Measurements from ENCODE around the gene PAQR9. TPM values are rescaled to one million over a fixed set of nuclear protein-coding genes. Genes with fewer than 3 reads are reported as not detected.

Gene PAQR9
- total and polyA plus RNA-seq, 2 of the 13 experiments (the other 11 are each of a cell fraction or from before 2014, with no cell fraction given) = 3.7 to 10.3 TPM

GRCh38 chr3:142993958-142994442 lies 30.5 kb upstream of the PAQR9 start (continued):
- TF ChIP-seq ZNF552 (CRISPR knock-in tag; IDR thresholded peaks at IDR 0.05; ENCODE audit: borderline replicate concordance) (no peak), FOXO1 (CRISPR knock-in tag; IDR thresholded peaks at IDR 0.05) (peak; percentile 67), STAG1 (CRISPR knock-in tag; IDR thresholded peaks at IDR 0.05) (peak; percentile 96), FIP1L1 (IDR thresholded peaks at IDR 0.05; ENCODE audit: borderline replicate concordance, insufficient read depth, low read depth, low read length) (no peak), ZNF232 (CRISPR knock-in tag; IDR thresholded peaks at IDR 0.05; ENCODE audit: borderline replicate concordance) (peak; percentile 54; the same call in 1 of the 2 replicates), PCBP2 (optimal IDR thresholded peaks at IDR 0.05; ENCODE audit: low read depth, low read length, poor library complexity, severe bottlenecking) (no peak), HMGXB4 (CRISPR knock-in tag; IDR thresholded peaks at IDR 0.05; ENCODE audit: borderline replicate concordance in 1 of 2, low read depth in 1 of 2) (peak; percentile 35 to 60; a peak in 1 of 4 replicates), TEAD3 (CRISPR knock-in tag; optimal IDR thresholded peaks at IDR 0.05; ENCODE audit: borderline replicate concordance) (peak; percentile 60), ZMYM4 (CRISPR knock-in tag; IDR thresholded peaks at IDR 0.05) (0 out of 2 replicates have a peak, but pooled peaks have one; percentile 17), ZNF670 (CRISPR knock-in tag; IDR thresholded peaks at IDR 0.05; ENCODE audit: borderline replicate concordance) (0 out of 2 replicates have a peak, but pooled peaks have one; percentile 37), GATAD2A (CRISPR knock-in tag; IDR thresholded peaks at IDR 0.05) (peak; percentile 48), ERF (CRISPR knock-in tag; IDR thresholded peaks at IDR 0.05) (0 out of 2 replicates have a peak, but pooled peaks have one; percentile 20), ARID3A (IDR thresholded peaks at IDR 0.05; ENCODE audit: low read depth, low read length) (peak; percentile 70; the same call in 1 of the 2 replicates), FOXA1 (IDR thresholded peaks at IDR 0.05) (no peak), FOXA1 (CRISPR knock-in tag; IDR thresholded peaks at IDR 0.05) (peak; percentile 27), HMG20A (CRISPR knock-in tag; IDR thresholded peaks at IDR 0.05; ENCODE audit: borderline replicate concordance) (0 out of 2 replicates have a peak, but pooled peaks have one; percentile 26), CREB1 (IDR thresholded peaks at IDR 0.05) (no peak), CREB1 (CRISPR knock-in tag; IDR thresholded peaks at IDR 0.05) (0 out of 2 replicates have a peak, but pooled peaks have one; percentile 21)
